SHP77 treated with DMSO at 0.1 percent for 48 hours (cell line): ENCODE measurements around the gene GPC5.

ENCODE experiments used
- DNase-seq: peaks from one replicate; lab custom pipeline; 2025; lab: John Stamatoyannopoulos, UW

GPC5 gene

DNA sequence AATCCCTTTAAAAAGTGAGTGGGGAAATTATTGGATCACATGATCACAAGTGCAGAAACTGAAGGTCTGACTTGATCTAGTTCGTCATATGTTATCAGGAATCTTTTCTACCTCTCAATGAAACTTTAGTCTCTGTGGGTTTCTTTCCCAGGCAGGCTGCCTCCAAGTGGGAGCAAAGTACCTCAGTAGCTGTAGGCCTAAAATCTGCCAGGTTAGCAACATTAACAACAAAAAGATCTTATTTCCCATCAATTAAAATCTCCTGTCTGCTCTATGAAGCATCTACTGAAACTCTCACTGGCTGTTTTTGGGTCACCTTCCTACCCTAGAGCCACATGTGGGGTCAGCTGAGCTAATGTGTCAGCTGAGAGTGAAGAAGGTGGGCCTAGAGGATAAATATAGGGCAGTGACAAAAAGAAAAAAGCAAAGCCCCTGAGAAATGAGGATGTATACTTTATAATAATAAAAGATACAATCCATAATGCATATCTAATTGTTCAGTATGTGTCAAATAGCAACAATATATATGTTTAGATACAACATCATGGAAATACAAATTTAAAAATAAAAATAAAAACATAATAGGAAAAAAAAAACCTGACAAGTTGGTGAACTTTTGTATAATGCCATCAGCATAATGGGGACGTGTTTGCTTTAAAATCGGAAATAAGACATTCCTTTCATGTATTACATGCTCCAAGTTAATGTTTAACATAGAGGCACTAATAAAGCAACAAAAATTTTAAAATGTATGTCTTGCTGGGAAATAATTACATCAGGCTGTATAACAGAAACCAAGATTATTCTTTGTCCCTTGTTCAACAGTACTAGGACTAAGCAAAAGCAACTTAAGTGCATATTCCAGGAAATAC lies 141.1 kb downstream of the GPC5 start:
- no peak for DNase-seq

DNA sequence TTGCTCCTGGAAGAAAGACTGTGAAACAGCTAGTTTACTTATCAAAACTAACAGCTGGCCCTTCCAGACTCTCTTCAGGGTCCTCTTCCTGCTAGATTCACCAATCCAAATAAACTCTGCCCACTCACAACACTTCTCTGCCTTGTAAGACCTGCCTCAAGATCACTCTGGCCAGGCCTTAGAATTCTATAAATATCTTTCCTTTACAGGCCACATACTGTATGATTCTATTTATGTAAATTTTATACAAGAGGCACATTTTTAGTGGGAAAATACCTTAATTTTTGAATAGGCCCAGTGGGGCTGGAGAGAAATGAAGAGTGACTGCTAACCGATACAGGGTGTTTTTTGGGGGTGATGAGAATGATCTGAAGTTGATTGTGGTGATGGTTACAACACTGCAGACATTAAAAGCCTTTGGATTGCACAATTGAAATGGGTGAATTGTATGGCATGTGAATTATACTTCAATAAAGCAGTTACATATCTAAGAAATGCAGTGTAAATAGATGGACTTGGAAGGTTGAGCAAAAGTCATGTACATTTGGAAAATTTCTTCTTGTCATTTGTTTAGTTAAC lies 141.8 kb downstream of the GPC5 start:
- DNase-seq = no peak

DNA sequence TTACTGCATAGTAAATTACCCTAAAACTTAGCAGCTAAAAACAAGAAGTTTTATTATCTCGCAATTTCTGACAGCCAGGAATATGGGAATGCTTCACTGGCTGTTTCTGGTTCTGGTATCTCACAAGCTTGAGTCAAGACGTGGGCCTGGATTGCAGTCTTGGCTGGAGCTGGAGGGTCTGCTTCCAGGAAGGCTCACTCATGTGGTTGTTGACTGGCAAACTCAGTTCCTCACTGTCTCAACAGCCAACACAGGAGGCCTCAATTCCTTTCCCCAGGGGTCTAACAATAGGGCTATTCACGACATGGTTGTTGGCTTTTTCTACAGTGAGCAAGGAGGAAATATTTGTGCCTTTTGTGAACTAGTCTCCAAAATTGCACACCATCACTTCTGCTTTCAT lies 146.3 kb downstream of the GPC5 start:
- no peak for DNase-seq

DNA sequence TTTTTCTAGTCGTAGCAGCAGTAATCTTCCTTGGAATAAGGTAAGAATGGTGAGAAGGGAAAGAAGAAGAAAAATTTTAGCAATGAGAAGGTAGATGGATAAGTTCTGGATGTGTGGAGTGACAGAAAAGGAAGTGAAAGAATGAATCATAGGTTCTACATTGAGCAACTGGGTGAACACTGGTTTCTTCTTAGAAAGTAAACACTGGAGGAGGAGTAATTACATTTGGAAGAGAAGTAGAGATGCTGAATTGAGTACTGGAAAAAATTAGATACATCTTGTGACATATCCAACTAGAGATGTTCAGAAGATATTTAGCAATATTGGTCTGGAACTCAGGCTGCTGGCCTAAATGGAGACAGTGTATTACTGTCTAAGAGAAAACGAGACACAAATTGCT lies 148.5 kb downstream of the GPC5 start:
- no peak for DNase-seq

DNA sequence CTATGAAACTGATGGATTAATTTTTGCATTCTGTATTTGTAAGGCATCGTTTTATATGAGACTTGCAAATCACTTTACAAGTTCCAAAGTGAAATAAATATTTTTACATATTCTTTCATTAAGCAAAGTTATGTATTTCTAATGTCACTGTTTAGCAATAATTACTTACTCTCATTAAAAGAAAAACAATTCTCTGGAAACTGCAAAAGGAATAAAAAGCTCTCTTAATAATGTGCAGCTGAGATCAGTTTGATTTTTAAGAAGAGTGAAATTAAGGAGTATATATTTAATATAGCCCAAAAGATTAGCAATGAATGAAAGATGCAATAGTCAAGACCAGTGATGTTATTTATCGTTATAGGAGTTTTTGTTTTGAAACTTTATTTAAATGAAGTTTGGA lies 155.2 kb downstream of the GPC5 start:
- DNase-seq = no peak

DNA sequence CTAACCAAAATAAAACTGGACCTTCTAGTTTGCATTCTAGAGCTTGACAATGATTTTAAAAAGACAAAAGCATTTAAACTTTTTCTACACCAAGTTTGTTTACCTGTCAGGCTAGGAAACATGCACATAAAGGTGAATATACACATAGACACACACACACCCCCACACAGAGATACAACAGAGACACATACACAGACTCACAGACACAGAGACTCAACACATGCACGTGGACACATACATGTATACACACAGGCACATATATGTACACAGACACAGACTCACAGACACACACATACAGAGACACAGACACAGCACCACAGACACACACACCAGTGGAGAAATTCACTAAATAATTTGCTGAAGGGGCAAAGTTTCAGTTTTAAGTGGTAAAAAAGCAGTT lies 155.7 kb downstream of the GPC5 start:
- no peak for DNase-seq

DNA sequence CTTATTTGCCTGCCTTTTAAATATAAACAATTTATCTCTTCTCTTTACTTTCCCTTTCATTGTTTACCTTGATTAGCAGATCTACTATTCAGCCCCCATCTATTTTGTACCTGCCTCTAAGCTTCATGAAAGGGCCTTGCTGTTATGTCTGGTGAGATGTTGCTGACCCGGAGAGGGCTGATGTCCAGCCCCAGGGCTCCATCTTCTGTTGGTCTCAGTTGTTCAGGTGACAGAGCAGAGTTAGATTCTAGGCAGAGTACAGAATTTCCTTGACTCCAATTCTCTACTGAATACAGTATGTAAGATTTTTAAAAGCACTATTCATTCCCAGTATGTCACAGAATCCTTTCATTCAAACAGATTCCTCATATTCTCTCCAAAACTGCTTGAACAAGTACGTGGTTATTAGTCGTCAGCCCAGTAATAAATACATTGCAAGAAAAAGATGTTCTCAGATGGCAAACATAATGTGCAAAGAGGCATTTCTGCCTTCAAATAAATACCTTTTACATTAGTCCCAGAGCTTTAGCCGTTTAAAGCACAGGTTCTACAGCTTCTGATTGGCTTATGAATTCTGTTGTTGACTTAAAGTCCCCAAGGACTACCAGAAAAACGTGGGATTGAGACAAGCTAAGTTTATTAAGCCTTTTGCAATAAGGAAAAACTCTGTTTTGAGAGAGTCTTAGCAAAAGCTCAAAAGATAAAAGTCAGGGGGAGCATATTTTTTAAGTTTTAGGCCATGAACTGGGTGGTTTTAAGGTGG lies 159.1 kb downstream of the GPC5 start:
- DNase-seq = no peak

DNA sequence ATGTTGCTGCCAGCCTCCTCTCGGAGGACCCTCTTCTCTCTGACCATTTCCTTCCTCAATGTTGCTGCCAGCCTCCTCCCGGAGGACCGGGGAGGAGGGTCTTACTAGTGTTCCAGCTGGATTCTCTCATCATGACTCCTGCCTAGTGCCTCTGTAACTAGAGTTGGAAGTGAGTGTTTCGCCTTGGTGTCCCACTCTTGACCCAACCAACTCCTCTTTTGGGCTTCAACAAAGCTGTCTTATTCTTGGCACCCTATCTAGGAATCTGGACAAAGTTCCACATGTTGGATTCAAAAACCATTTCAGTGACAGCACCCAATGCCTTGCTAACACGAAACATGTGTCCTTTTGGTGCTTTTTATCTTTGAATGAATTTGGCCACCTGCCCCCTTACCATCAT lies 165.4 kb downstream of the GPC5 start:
- DNase-seq = no peak

DNA sequence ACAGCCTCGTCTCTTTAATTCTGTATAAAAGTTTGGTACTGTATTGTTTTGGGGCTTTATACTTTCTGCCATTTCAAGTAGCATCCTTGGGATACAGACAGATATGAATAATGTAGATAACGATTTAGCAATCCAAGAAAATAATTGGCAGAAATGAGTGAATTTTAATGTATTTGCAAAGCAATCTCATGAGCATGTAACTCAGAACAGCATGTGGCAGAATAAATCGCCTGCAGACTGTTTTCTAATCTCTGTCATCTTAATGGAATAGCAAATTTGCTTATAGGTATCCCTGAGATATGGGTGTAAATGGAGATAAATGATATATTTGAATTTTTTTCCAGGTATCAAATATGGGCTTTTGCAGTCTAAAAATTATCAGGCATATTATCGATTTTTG lies 166.0 kb downstream of the GPC5 start:
- no peak for DNase-seq

DNA sequence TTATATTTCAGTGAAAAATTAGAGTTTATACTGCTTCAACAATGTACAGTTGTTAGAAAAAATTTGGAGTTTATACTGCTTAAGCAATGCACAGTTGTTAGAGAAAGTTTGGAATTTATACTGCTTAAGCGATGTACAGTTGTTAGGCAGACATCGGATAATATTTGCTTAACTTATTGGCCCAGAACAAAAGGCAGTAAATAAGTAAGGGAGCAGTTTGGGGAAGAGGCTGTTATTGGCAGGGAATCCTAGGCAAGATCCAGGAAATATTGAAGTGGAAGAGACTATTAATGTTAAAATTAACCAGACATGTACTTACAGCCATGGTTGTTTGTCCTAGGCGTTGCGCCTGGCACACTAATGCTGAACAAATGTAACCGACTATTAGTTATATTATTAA lies 166.9 kb downstream of the GPC5 start:
- DNase-seq = no peak

DNA sequence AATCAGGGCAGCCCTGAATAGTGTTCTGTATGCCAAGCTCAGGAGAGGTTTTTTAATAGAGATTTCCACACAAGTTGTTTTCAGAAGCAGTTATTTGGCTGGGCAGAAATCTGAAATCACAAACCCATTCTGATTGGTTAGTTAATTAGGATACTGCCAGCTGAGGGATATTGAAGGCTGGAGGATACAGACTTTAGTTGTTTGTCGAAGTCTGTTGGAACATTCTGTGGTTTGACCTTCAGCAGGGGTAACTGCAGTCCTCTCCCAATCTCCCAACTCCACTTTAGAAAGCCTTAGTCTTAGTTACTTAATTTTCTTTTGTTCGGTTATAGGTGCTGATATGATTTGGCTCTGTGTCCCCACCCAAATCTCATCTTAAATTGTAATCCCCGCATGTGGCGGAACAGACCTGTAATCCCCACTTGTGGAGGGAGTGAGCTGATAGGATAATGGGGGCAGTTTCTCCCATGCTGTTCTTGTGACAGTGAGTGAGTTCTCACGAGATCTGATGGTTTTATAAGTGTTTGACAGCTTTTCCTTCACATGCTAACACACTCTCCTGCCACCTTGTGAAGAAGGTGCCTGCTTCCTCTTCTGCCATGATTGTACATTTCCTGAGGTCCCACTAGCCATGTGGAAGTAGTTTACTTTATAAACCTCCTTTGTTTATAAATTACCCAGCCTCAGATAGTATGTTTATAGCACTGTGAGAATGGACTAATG lies 169.2 kb downstream of the GPC5 start:
- no peak for DNase-seq

DNA sequence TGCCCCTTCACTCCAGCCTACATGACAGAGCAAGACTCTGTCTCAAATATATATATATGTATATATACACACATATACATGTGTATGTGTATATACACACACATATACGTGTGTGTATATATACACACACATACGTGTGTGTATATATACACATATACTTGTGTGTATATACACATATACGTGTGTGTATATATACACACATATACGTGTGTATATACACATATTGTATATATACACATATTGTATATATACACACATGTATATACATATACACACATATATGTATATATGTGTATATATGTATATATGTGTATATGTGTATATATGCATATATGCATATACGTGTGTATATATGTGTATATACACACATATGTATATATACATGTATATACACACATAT lies 173.3 kb downstream of the GPC5 start:
- DNase-seq = no peak

DNA sequence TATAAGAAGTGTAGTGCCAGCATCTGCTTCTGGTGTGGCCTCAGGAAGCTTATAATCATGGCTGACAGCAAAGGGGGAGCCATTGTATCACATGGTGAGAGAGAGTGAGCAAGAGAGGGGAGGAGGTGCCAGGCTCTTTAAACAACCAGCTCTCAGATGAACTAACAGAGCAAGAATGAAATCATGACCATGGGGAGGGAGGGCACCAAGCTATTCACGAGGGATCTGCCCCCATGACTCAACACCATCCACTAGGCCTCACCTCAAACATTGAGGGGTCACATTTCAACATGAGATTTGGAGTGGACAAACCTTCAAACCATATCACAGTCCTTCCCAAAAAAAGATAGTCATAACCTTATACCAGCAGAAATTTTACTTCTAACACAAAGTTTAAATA lies 174.0 kb downstream of the GPC5 start:
- no peak for DNase-seq

DNA sequence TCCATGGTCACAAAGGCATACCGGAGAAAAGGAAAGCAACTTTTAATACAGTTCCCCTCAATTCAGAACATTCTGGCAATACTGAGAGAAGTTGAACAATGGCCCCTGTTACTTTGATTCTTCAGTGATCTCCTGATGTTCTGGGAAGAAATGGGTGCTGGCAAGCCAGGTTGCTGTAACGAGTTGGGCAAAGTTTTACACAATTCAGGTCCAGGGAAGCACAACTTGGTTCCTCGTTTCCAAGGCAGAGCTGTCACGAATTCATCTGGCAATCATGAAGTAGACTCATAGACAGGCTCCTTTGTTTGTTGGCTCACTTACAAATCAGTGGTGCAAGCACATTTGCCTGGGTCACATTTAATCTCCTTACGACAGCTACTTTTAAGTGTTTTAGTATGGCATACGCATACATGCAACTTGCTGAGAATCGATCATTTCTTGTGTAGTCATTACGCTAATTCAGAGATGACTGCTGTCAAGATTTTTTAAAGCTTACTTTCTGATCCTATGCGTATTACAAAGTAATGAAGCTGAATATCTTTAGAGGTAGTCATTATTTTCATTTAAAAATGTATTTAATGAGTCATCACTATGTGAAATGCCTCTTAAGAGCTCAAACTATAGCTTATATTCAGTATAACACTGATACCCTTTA lies 174.7 kb downstream of the GPC5 start:
- no peak for DNase-seq

DNA sequence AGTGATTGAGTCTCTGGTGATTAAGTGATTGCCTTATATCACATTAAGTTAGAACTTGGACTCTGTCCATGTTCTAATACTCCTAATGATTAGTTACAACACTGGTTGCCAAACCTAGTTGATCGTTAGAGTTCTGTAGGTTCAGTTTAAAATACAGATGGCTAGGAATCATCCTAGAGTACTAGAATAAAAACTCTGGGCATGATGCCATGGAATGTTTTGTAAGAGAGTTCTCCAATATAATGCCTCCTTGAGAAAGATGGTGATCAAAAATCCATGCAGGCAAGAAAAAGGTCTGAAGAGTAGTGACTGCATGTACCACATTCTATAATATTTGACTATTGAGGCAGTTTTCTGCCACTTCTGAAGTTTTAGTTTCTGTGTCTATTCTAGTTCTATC lies 176.3 kb downstream of the GPC5 start:
- DNase-seq = no peak

DNA sequence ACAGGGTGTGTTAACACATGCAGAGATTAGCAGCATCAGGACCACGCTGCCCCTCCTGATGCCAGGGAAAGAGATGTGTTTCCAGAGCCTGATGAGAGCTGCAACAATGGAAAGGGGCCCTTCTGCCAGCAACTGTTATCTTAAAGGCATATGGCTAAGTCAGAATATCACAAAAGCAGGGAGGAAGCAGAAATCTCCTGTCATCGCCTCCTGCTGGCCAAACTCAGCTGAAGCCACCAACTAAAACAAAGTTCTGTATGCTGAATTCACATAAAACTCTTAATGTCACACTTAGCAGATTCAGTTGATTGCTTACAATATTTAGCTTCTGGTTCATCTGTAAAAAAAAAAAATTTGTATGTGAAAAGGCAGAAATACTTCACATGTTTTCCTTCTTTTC lies 178.2 kb downstream of the GPC5 start:
- peak; percentile 26 for DNase-seq

DNA sequence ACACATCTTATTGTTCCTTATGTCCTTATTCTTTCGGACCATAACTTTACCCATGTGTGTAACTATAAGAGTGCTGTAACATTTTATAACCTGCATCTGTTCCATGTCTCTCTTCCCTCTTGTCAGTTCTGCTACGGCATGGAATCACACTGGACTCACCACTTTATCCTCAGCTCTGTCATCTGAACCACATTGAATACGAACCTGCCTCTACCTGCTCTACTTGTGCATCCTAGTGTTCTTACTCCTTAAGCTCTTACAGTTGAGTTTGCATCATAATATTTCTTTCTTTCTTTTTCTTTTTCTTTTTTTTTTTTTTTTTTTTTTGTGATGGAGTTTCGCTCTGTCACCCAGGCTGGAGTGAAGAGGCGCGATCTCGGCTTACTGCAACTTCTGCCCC lies 180.9 kb downstream of the GPC5 start:
- DNase-seq = no peak

DNA sequence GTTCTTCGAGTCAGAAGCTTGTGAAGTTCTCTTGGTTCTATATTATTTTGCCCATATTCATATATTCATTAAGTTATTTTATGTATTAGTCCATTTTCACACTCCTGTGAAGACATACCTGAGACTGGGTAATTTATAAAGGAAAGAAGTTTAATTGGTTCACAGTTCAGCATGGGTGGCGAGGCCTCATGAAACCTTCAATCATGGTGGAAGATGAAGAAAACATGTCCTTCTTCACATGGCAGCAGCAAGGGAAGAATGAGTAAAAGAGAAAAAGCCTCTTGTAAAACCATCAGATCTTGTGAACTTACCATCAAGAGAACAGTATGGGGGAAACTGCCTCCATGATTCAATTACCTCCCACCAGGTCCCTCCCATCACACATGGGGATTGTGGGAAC lies 182.3 kb downstream of the GPC5 start:
- DNase-seq = no peak

DNA sequence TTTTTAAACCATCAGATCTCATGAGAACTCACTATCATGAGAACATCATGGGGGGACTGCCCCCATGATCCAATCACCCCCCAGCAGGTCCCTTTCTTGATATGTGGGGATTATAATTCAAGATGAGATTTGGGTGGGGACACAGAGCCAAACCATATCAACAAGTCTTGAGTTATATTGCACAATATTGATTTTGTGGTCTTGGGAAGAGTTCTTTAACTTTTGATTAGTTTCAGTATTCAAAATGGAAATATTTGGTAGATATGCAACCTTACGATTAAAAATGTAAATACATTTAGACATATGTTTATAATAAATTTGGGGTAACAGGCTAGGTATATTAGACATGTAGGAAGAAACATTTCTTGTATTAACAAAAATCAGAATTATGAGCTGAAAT lies 188.2 kb downstream of the GPC5 start:
- no peak for DNase-seq

DNA sequence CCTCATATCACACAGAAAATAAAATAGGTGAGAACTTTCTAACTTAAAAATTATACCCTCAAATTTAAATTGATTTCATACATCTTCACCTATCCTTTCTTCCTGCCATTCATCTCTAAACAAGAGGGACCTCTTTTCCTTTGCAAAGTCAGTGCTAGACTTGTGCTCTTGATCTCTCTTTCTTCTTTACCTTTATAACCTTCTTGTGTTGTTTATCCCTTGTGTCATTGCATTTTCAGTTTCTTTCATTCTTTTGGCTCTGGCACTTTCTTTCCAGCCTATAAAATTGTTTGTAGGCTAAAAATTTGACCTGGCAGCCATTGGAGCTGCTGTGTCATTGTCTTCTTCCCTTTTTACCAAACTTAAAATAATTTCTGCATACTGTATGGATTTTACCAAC lies 190.1 kb downstream of the GPC5 start:
- no peak for DNase-seq

DNA sequence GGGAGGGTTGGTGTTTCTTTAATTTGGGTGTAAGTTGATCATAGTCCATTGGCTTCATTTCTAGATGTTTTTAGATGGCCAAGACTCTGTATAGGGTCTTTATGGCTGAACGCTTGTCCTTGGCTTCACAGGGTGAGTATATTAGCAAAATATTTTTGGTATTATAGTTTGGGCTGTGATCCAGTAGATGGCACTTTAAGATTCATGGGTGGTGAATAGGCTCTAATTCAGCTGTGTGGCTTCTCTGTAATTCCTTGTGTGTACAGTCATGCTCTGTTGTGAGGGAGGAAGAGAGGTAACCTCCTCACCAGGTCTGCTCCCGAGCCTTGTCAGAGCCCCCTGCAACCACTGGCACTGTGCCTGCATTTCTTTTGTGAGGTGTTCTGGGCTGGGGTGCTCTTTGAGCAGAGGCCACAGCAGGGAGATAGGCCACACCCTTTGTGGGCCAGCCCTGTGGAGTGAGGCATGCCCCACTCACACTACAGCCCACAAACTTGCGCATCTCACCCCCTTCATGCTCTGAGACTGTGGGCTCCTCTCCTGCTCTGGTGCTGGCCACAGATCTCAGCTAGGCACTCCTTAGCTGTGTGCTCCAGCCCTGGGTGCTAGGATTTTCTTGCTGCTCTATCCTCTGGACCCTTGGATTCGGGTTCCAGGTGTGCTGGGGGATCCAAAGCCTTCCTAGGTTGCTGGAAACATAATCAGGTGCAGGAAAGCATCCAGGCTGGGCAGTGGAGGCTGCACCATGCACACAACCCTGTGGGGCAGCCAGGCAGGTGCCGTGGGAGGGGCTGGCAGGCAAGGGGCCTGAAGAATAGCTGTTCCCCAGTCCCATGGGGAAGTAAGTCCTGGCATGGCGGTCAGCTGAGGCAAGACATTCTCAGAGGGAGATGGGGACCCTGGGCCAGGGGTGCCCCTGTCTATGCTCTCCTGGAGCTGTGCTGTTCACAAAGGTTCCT lies 193.9 kb downstream of the GPC5 start:
- DNase-seq = no peak
